ENCODE data around the gene SEMA3F. TPM values are rescaled to one million over a fixed set of nuclear protein-coding genes. Genes with fewer than 3 reads are reported as not detected.

Gene SEMA3F
- total and polyA plus RNA-seq, 2 experiments from 2014 or later: 2.3 to 67.6 TPM

DNA sequence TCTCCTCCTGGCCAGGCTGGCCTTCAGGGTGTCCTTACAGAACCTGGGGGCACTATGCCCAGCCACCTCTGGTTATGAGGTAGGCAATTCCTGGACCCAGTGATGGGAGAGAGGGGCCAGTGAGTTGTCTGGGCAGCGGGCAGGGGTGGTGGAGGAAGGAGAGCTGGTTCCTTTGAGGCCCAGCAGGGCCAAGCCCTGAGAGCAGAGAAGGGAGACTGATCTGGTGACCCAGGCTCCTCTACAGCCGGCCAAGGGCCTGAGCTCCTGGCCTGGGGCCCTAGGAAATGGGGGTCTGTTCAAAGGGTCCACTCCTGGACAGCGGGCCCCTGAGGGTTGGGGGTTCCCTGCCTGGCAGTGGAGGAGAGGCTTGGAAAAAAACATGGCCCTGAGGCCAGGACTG lies 57.8 kb downstream of the SEMA3F start (continued):
- TF ChIP-seq, protein P1, sequence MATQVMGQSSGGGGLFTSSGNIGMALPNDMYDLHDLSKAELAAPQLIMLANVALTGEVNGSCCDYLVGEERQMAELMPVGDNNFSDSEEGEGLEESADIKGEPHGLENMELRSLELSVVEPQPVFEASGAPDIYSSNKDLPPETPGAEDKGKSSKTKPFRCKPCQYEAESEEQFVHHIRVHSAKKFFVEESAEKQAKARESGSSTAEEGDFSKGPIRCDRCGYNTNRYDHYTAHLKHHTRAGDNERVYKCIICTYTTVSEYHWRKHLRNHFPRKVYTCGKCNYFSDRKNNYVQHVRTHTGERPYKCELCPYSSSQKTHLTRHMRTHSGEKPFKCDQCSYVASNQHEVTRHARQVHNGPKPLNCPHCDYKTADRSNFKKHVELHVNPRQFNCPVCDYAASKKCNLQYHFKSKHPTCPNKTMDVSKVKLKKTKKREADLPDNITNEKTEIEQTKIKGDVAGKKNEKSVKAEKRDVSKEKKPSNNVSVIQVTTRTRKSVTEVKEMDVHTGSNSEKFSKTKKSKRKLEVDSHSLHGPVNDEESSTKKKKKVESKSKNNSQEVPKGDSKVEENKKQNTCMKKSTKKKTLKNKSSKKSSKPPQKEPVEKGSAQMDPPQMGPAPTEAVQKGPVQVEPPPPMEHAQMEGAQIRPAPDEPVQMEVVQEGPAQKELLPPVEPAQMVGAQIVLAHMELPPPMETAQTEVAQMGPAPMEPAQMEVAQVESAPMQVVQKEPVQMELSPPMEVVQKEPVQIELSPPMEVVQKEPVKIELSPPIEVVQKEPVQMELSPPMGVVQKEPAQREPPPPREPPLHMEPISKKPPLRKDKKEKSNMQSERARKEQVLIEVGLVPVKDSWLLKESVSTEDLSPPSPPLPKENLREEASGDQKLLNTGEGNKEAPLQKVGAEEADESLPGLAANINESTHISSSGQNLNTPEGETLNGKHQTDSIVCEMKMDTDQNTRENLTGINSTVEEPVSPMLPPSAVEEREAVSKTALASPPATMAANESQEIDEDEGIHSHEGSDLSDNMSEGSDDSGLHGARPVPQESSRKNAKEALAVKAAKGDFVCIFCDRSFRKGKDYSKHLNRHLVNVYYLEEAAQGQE (IDR thresholded peaks at IDR 0.05; ENCODE audit: unreplicated experiment): no peak

DNA sequence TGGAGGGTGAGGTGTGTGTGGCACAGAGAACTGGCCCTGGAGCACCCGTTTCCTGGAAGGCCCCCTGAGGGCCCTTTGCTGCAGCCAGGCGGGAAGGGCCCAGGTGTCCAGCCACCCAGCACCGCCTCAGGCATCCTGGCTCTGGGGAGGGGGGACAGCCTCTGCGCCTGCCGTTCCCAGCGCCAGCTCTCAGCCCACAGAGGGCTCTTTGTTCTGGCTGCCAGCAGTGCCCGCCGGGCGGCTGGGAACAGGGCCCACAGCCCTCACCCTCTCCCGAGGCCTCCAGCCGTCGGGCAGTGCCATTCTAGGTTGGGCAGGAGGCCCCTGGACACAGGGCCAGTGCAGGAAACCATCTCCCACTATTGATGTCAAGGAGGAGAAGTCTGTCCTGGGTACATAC lies 58.2 kb downstream of the SEMA3F start:
- H3K27me3 Mint-ChIP-seq (ENCODE audit: insufficient read depth, low read depth, poor library complexity): peaks cover 12% of the 10 kb centered on the region
- no peak overlapping the region for H3K4me3 Mint-ChIP-seq
- peaks cover 14% of the 10 kb centered on the region for H3K4me1 Mint-ChIP-seq
- Histone ChIP-seq H3K36me3 (ENCODE audit: insufficient read depth) (no peaks in the 10 kb centered on the region), H3K79me2 (replicated peaks; ENCODE audit: insufficient read depth) (no peaks in the 10 kb centered on the region), H2AFZ (no peak overlapping the region), H4K20me1 (replicated peaks; ENCODE audit: insufficient read depth) (no peaks in the 10 kb centered on the region), H3F3A (replicated peaks; ENCODE audit: low read depth) (0 out of 2 replicates have a peak, but pooled peaks cover 2% of the 10 kb centered on the region), H3K4me3 (no peak overlapping the region), H3K4me2 (no peak overlapping the region), H3K27ac (ENCODE audit: low read depth) (no peak overlapping the region), H3K9me2 (ENCODE audit: insufficient read depth) (no peaks in the 10 kb centered on the region), H3K4me1 (ENCODE audit: insufficient read depth) (no peaks in the 10 kb centered on the region), H3K27me3 (ENCODE audit: insufficient read depth) (no peaks in the 10 kb centered on the region)
- no peaks in the 10 kb centered on the region for H3K9me3 Mint-ChIP-seq
- H3K36me3 Mint-ChIP-seq (ENCODE audit: low read depth): no peaks in the 10 kb centered on the region
- ATAC-seq: no peak
- no peak overlapping the region for H3K27ac Mint-ChIP-seq
- no peak for TF ChIP-seq NANOG (IDR thresholded peaks at IDR 0.05; ENCODE audit: borderline replicate concordance)
- no peak for DNase-seq (ENCODE audit: low spot score)

DNA sequence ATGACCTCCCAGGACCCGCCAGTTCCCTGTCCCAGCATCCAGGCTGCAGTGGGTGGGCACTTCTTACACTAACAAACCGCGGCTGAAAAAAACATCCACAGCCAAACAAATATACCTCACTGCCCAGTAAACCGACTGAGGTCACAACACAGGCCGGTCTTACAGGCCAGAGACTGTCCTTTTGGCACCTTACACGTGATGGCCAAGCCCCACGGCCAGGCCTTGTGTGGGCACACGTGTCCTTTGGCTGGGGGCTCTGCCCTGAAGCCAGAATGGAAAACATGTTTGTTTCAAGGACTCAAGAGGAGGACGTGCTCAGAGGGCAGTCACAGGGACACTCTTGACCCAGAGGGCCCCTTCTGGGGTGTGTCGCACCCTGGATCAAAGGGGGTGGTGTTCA lies 59.7 kb downstream of the SEMA3F start:
- Histone ChIP-seq H3K4me1 (ENCODE audit: insufficient read depth) (no peaks in the 10 kb centered on the region), H3K79me2 (replicated peaks; ENCODE audit: insufficient read depth) (no peaks in the 10 kb centered on the region), H3K4me2 (no peak overlapping the region), H3K27me3 (ENCODE audit: insufficient read depth) (no peaks in the 10 kb centered on the region), H3K36me3 (ENCODE audit: insufficient read depth) (no peaks in the 10 kb centered on the region), H3K27ac (ENCODE audit: low read depth) (no peak overlapping the region), H3K9me2 (ENCODE audit: insufficient read depth) (no peaks in the 10 kb centered on the region), H3K4me3 (no peak overlapping the region), H2AFZ (no peak overlapping the region), H3F3A (replicated peaks; ENCODE audit: low read depth) (0 out of 2 replicates have a peak, but pooled peaks cover 2% of the 10 kb centered on the region), H4K20me1 (replicated peaks; ENCODE audit: insufficient read depth) (no peaks in the 10 kb centered on the region)
- DNase-seq (ENCODE audit: low spot score) (no peak), ATAC-seq (no peak)
- Mint-ChIP-seq H3K4me1 (peaks cover 14% of the 10 kb centered on the region), H3K27me3 (ENCODE audit: insufficient read depth, low read depth, poor library complexity) (peaks cover 12% of the 10 kb centered on the region), H3K9me3 (no peaks in the 10 kb centered on the region), H3K27ac (no peak overlapping the region), H3K4me3 (no peak overlapping the region), H3K36me3 (ENCODE audit: low read depth) (no peaks in the 10 kb centered on the region)
- TF ChIP-seq NANOG (IDR thresholded peaks at IDR 0.05; ENCODE audit: borderline replicate concordance) (no peak), EZH2phosphoT487 (IDR thresholded peaks at IDR 0.05; ENCODE audit: unreplicated experiment) (no peak), ZNF114 (CRISPR knock-in tag; IDR thresholded peaks at IDR 0.05) (no peak), EZH2 (IDR thresholded peaks at IDR 0.05; ENCODE audit: low read depth, unreplicated experiment) (no peak)
- TF ChIP-seq, protein P2, sequence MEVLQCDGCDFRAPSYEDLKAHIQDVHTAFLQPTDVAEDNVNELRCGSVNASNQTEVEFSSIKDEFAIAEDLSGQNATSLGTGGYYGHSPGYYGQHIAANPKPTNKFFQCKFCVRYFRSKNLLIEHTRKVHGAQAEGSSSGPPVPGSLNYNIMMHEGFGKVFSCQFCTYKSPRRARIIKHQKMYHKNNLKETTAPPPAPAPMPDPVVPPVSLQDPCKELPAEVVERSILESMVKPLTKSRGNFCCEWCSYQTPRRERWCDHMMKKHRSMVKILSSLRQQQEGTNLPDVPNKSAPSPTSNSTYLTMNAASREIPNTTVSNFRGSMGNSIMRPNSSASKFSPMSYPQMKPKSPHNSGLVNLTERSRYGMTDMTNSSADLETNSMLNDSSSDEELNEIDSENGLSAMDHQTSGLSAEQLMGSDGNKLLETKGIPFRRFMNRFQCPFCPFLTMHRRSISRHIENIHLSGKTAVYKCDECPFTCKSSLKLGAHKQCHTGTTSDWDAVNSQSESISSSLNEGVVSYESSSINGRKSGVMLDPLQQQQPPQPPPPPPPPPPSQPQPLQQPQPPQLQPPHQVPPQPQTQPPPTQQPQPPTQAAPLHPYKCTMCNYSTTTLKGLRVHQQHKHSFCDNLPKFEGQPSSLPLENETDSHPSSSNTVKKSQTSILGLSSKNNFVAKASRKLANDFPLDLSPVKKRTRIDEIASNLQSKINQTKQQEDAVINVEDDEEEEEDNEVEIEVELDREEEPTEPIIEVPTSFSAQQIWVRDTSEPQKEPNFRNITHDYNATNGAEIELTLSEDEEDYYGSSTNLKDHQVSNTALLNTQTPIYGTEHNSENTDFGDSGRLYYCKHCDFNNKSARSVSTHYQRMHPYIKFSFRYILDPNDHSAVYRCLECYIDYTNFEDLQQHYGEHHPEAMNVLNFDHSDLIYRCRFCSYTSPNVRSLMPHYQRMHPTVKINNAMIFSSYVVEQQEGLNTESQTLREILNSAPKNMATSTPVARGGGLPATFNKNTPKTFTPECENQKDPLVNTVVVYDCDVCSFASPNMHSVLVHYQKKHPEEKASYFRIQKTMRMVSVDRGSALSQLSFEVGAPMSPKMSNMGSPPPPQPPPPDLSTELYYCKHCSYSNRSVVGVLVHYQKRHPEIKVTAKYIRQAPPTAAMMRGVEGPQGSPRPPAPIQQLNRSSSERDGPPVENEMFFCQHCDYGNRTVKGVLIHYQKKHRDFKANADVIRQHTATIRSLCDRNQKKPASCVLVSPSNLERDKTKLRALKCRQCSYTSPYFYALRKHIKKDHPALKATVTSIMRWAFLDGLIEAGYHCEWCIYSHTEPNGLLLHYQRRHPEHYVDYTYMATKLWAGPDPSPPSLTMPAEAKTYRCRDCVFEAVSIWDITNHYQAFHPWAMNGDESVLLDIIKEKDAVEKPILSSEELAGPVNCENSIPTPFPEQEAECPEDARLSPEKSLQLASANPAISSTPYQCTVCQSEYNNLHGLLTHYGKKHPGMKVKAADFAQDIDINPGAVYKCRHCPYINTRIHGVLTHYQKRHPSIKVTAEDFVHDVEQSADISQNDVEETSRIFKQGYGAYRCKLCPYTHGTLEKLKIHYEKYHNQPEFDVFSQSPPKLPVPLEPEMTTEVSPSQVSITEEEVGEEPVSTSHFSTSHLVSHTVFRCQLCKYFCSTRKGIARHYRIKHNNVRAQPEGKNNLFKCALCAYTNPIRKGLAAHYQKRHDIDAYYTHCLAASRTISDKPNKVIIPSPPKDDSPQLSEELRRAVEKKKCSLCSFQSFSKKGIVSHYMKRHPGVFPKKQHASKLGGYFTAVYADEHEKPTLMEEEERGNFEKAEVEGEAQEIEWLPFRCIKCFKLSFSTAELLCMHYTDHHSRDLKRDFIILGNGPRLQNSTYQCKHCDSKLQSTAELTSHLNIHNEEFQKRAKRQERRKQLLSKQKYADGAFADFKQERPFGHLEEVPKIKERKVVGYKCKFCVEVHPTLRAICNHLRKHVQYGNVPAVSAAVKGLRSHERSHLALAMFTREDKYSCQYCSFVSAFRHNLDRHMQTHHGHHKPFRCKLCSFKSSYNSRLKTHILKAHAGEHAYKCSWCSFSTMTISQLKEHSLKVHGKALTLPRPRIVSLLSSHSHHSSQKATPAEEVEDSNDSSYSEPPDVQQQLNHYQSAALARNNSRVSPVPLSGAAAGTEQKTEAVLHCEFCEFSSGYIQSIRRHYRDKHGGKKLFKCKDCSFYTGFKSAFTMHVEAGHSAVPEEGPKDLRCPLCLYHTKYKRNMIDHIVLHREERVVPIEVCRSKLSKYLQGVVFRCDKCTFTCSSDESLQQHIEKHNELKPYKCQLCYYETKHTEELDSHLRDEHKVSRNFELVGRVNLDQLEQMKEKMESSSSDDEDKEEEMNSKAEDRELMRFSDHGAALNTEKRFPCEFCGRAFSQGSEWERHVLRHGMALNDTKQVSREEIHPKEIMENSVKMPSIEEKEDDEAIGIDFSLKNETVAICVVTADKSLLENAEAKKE (CRISPR knock-in tag; IDR thresholded peaks at IDR 0.05): no peak
- TF ChIP-seq, protein P1 (IDR thresholded peaks at IDR 0.05; ENCODE audit: unreplicated experiment): no peak

All from GM23338 (cell line).